DMS79 treated with DMSO at 0.1 percent for 48 hours (cell line): ENCODE results near the gene OSBPL8.

ENCODE experiments used
- DNase-seq: peaks from one replicate; lab custom pipeline; 2025; lab: John Stamatoyannopoulos, UW

The OSBPL8 gene

DNA sequence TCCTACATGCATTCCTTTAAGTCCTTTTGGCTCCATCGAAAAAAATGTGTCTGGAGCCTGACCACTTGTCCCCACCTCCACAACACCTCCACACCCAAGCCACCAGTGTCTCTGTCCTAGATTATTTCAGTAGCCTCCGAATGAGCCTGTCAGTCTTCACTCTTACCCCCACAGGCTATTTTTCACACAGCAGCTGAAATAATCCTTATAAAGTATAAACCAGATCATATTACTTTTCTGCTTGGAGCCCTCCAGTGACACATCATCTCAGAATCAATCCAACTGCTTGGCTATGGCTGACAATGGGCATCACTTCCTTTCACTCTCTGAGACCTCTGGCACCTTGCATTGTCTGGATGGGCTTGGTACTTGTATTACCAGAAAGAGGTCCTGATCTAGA is 256.2 kb downstream of the OSBPL8 start:
- no peak for DNase-seq
